Measurements from ENCODE around the gene RWDD2A. TPM values are rescaled to one million over a fixed set of nuclear protein-coding genes. Genes with fewer than 3 reads are reported as not detected.

The RWDD2A gene
- total and polyA plus RNA-seq, 2 of the 4 experiments (the other 2 are of a cell fraction): 3.9 to 4.1 TPM

- no peak overlapping the region for H4K91ac ChIP-seq (ENCODE audit: insufficient read depth, low read depth, low read length)
- no peak overlapping the region for H2BK20ac ChIP-seq (ENCODE audit: low read depth, low read length)
- BruUV-seq (replicated peaks): no TSS peak
- H3K4ac ChIP-seq (ENCODE audit: low read depth, low read length): no peak overlapping the region
- no peak overlapping the region for H3K18ac ChIP-seq (ENCODE audit: low read depth, low read length)
- H3K4me1 ChIP-seq (ENCODE audit: control insufficient read depth, insufficient read depth, low read length): peaks cover 4% of the 10 kb centered on the region; the same call in 1 of the 2 replicates
- H3K9ac ChIP-seq (ENCODE audit: low read depth, low read length): no peak overlapping the region
- no peak overlapping the region for H2BK15ac ChIP-seq (ENCODE audit: low read depth, low read length)
- in situ Hi-C loops (cut with MboI; ENCODE audit: low sequenced_read_pairs): no loop called here
- H4K8ac ChIP-seq (ENCODE audit: low read depth in 2 of 2, low read length in 2 of 2): peak overlapping the region in 1 of 2 experiments; percentile 35; a peak in 1 of 4 replicates
- H3K14ac ChIP-seq (replicated peaks; ENCODE audit: low read depth, low read length): no peak overlapping the region
- H3K4me3 ChIP-seq (ENCODE audit: insufficient read depth, low read depth, low read length): no peak overlapping the region
- H3K56ac ChIP-seq (ENCODE audit: extremely low read depth, insufficient read depth, low read length): no peak overlapping the region
- WGBS, 2 experiments (ENCODE audit: extremely low coverage in 2 of 2, insufficient read length in 1 of 2): no CpG with 5 or more reads among the region's 1 CpG
- H3K27me3 ChIP-seq (ENCODE audit: control insufficient read depth, insufficient read depth, low read length): no peaks in the 10 kb centered on the region
- H3K27ac ChIP-seq (ENCODE audit: insufficient read depth, low read length): no peak overlapping the region
- H4K20me1 ChIP-seq (ENCODE audit: insufficient read depth, low read length): no peaks in the 10 kb centered on the region
- no peaks in the 10 kb centered on the region for H3K9me1 ChIP-seq (ENCODE audit: insufficient read depth, low read length)
- H3K23ac ChIP-seq (ENCODE audit: low read depth, low read length): no peak overlapping the region
- no peak overlapping the region for H2AK9ac ChIP-seq (replicated peaks; ENCODE audit: low read depth, low read length, poor library complexity)
- ChIA-PET POLR2A (ENCODE audit: unreplicated experiment) (no interaction called here), CTCF (no interaction called here)
- TF ChIP-seq MAFK (IDR thresholded peaks at IDR 0.05; ENCODE audit: low read depth, low read length) (peak; percentile 25; the same call in 1 of the 2 replicates), POLR2A (IDR thresholded peaks at IDR 0.05; ENCODE audit: low read depth, low read length) (no peak)
- peak overlapping the region; percentile 73 for H2BK5ac ChIP-seq (ENCODE audit: low read depth, low read length, poor library complexity, severe bottlenecking)
- no peaks in the 10 kb centered on the region for H3K79me1 ChIP-seq (ENCODE audit: low read depth in 1 of 2, low read length in 2 of 2)
- H2AFZ ChIP-seq (replicated peaks; ENCODE audit: low read length, poor library complexity): no peak overlapping the region
- intact Hi-C loops (cut with micrococcal nuclease): loop anchor here (5.0 kb wide), 1 partner anchor 41 kb away; no protein-coding TSS in a partner anchor
- no peak overlapping the region for H2BK120ac ChIP-seq (ENCODE audit: low read depth, low read length)
- H2AK5ac ChIP-seq (ENCODE audit: low read depth, low read length): no peak overlapping the region
- no peak overlapping the region for H3K4me2 ChIP-seq (ENCODE audit: low read depth, low read length)
- H3K9me3 ChIP-seq (ENCODE audit: control insufficient read depth, insufficient read depth, low read length): no peaks in the 10 kb centered on the region
- H3K36me3 ChIP-seq (ENCODE audit: control insufficient read depth, insufficient read depth, low read length): peaks cover 2% of the 10 kb centered on the region; the same call in 1 of the 2 replicates
- H4K5ac ChIP-seq (ENCODE audit: low read depth, low read length): no peak overlapping the region
- ATAC-seq (ENCODE audit: low read depth) (peak; percentile 89), DNase-seq (peak; percentile 90)
- dilution Hi-C loops (cut with HindIII; ENCODE audit: low sequenced_read_pairs, unreplicated experiment): no loop called here
Observed at GRCh38 chr6:83231146-83231545, 38.0 kb downstream of the RWDD2A start.

All from IMR-90 (cell line).